Spleen (tissue), 7 donors: ENCODE measurements around the gene TMEM39A.

Source experiments
- CTCF ChIP-seq, 11 experiments: fragments of 200-600 bp in 7 of 11; fragments of 450-650 bp in 4 of 11; sonication (generic) in 4 of 11; IDR thresholded peaks in 8 of 11; conservative IDR thresholded peaks in 3 of 11; 1 replicate in 7 of 11; 2 replicates in 4 of 11; pipeline versions ENCODE4 v1.4.0 to v1.8.0; 2016 to 2021; ENCODE audit warnings: antibody characterized with exemption in 11 of 11, inconsistent platforms in 4 of 11, mild to moderate bottlenecking in 1 of 11
- POLR2AphosphoS5 ChIP-seq, 3 donors: sonication (generic); formaldehyde crosslinking; IDR thresholded peaks; one replicate each; pipeline ENCODE4 v1.5.1; 2017; ENCODE audit warnings: antibody characterized with exemption in 3 of 3
- donor health status: DM: no; HTN: no; CAD: no; lungs with moderate emphysema.
- donor health status: DM: no; HTN: no; CAD: no.
- donor health status: DM: no; HTN: no; CAD: no.

GRCh38 chr3:119382134-119382533, 81.3 kb downstream of the TMEM39A start:
- no peak for TF ChIP-seq CTCF (IDR thresholded peaks at IDR 0.05 in 8 of 11, conservative IDR thresholded peaks at IDR 0.05 in 3 of 11)
- no peak for TF ChIP-seq POLR2AphosphoS5 (IDR thresholded peaks at IDR 0.05)
